ENCODE results near the gene CCDC51. TPM values are rescaled to one million over a fixed set of nuclear protein-coding genes. Genes with fewer than 3 reads are reported as not detected.

Gene CCDC51
- total and polyA plus RNA-seq, 2 of the 13 experiments (the other 11 are each of a cell fraction or from before 2014, with no cell fraction given): 18.1 to 29.4 TPM

GRCh38 chr3:48439820-48440589 is at the start of gene CCDC51, which contains the start of gene TMA7 (continued):
- TF ChIP-seq SOX6 (IDR thresholded peaks at IDR 0.05): no peak
- peak; percentile 39; the same call in 1 of the 2 replicates for TF ChIP-seq SOX6 (CRISPR knock-in tag; IDR thresholded peaks at IDR 0.05)
- TF ChIP-seq U2AF1 (optimal IDR thresholded peaks at IDR 0.05; ENCODE audit: low read depth, low read length): no peak
- peak; percentile 57; the same call in 1 of the 2 replicates for TF ChIP-seq AFF4 (CRISPR knock-in tag; IDR thresholded peaks at IDR 0.05)
- TF ChIP-seq ZBTB1 (CRISPR knock-in tag; IDR thresholded peaks at IDR 0.05; ENCODE audit: borderline replicate concordance): 0 out of 2 replicates have a peak, but pooled peaks have one; percentile 49
- TF ChIP-seq CBX2 (IDR thresholded peaks at IDR 0.05; ENCODE audit: low read depth, low read length): no peak
- no peak for TF ChIP-seq CBX2 (CRISPR knock-in tag; IDR thresholded peaks at IDR 0.05; ENCODE audit: low read depth)
- TF ChIP-seq KIAA2018 (CRISPR knock-in tag; IDR thresholded peaks at IDR 0.05; ENCODE audit: borderline replicate concordance): no peak
- no peak for TF ChIP-seq ZNF337 (CRISPR knock-in tag; IDR thresholded peaks at IDR 0.05; ENCODE audit: borderline replicate concordance, low read depth)
- no peak for TF ChIP-seq ZNF292 (CRISPR knock-in tag; IDR thresholded peaks at IDR 0.05; ENCODE audit: borderline replicate concordance, low read depth)
- TF ChIP-seq NCOA5 (CRISPR knock-in tag; IDR thresholded peaks at IDR 0.05): no peak
- no peak for TF ChIP-seq ZNF468 (CRISPR knock-in tag; IDR thresholded peaks at IDR 0.05)
- no peak for TF ChIP-seq AHR (CRISPR knock-in tag; IDR thresholded peaks at IDR 0.05)
- no peak; the same call in 1 of the 2 replicates for TF ChIP-seq ZBTB43 (CRISPR knock-in tag; conservative IDR thresholded peaks at IDR 0.05)

Measured in HepG2 (cell line).